ENCODE measurements around the gene NIT1. TPM values are rescaled to one million over a fixed set of nuclear protein-coding genes. Genes with fewer than 3 reads are reported as not detected.

NIT1 gene
- total RNA-seq, 1 donor from 2014 or later: 34.2 TPM

DNA sequence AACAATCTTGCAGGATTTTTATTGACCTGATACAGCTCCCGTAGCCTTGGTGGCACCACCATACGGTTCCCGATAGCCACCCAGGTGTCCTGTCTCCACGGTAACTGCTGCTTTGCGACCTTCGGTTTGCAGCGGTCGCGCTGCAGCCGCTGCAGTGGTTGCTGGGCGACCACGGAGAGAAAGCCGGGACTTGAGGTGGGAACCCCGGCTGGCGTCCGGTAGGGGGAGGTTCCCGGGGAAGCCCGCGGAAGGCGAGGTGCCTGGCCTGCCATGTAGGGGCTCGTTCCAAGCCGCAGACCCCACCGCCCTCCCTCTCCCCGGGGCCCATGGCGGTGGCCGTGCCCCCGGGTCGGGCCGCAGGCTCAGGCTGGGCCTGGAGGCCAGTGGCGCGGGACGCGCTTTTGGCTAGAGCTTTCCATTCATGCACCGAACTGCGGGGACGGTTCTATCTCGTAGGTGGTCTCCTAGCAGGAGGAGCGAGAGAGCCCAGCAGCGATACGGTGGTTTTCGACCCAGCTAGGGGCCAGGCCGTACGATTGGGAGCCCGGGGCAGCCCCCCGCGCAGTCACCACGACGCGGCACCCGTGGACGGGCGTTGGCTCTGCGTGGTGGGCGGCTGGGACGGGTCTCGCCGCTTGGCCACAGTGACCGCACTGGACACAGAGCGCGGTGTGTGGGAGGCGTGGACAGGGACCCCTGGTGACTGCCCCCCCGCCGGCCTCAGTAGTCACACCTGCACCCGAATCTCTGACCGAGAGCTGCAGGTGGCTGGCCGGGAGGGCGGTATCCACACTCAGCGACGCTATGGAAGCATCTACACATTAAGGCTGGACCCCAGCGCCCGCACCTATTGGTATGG is 19.5 kb upstream of the NIT1 start, which contains the start of gene KLHDC9:
Gene KLHDC9, plus strand, starts transcription at position 152 of the 859 bp plus-strand sequence. Its CDS starts 175 bp downstream, at position 327.
- TF ChIP-seq, protein P1, sequence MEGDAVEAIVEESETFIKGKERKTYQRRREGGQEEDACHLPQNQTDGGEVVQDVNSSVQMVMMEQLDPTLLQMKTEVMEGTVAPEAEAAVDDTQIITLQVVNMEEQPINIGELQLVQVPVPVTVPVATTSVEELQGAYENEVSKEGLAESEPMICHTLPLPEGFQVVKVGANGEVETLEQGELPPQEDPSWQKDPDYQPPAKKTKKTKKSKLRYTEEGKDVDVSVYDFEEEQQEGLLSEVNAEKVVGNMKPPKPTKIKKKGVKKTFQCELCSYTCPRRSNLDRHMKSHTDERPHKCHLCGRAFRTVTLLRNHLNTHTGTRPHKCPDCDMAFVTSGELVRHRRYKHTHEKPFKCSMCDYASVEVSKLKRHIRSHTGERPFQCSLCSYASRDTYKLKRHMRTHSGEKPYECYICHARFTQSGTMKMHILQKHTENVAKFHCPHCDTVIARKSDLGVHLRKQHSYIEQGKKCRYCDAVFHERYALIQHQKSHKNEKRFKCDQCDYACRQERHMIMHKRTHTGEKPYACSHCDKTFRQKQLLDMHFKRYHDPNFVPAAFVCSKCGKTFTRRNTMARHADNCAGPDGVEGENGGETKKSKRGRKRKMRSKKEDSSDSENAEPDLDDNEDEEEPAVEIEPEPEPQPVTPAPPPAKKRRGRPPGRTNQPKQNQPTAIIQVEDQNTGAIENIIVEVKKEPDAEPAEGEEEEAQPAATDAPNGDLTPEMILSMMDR (conservative IDR thresholded peaks at IDR 0.05; ENCODE audit: low read depth, low read length): peak; percentile 17
- DNase-seq (ENCODE audit: low read depth): no peak
- peak within 1 kb of the TSS; percentile 98 for H3K4me3 ChIP-seq (ENCODE audit: low read depth, low read length)

DNA sequence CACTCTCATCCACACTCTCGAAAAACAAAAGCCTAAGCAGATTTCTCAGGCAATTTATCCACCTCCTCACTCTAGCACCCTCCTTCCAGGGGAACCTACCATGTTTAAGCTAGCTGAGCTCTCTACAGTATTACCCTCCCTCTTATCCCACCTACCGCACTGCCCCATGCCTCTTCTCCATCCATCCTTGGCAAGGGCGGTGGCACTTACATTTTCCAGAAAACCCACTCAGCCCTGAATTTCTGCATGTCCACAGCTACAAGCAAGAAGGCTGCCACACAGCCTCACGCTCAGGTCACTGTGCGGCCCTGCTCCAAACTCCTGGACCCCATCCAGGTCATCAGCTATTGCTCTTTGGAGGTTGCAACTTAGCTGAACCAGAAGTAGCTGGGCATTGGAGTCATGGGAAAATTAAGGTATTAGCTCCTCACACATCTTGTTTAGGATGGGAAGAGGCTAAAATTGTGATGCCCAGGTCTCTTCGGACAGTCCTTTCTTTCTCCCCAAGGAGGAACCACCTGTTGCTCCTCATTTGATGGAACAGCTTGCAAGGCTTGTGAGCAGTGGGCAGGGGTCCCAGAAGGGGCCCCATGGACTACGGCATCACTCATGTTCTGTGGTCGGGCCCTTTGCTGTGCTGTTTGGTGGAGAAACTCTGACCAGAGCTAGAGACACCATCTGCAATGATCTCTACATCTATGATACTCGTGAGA is 18.7 kb upstream of the NIT1 start:
- H3K4me3 ChIP-seq (ENCODE audit: low read depth, low read length): peak overlapping the region; percentile 98
- TF ChIP-seq, protein P1 (conservative IDR thresholded peaks at IDR 0.05; ENCODE audit: low read depth, low read length): no peak

DNA sequence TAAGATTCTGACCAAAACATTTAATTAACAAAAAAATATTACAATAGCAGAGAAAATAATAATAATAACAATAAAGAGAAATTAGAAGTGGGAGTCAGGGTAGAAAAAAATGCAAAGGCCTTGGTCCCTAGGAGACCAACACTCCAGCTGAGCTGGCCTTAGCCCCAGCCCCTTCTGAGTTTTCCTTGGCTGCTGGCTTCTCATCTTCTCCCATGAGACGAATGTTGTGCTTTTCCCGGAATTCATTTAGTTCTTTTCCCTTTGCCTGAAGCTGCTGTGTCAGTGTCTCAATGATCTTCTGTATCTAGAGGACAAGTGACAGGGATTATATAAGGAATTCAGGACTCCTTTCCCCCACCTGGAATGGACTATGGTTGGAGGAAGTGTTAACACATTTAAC is 17.3 kb upstream of the NIT1 start:
- no peak for DNase-seq (ENCODE audit: low read depth)
- H3K4me3 ChIP-seq (ENCODE audit: low read depth, low read length): no peak overlapping the region
- TF ChIP-seq, protein P1 (conservative IDR thresholded peaks at IDR 0.05; ENCODE audit: low read depth, low read length): no peak

More for the DNA sequence above, 18.7 kb upstream of the NIT1 start:
- DNase-seq (ENCODE audit: low read depth): no peak

DNA sequence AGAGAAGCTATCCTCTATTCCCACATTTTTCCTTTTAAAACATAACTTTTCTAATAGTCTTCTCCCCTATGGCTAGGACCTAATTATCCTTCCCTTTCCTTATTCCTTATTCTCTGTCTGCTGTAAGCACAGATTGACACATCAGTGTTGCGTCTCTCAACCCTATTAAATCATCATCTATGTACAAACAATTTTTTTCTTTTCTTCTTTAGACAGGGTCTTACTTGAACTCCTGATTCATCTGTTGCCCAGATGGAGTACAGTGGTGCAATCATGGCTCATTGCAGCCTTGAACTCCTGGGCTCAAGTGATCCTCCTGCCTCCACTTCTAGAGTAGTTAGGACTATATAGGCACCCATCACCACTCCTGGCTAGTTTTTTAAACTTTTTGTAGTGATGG is 11.5 kb upstream of the NIT1 start:
- no peak for DNase-seq (ENCODE audit: low read depth)
- TF ChIP-seq, protein P1 (conservative IDR thresholded peaks at IDR 0.05; ENCODE audit: low read depth, low read length): no peak
- no peak overlapping the region for H3K4me3 ChIP-seq (ENCODE audit: low read depth, low read length)

DNA sequence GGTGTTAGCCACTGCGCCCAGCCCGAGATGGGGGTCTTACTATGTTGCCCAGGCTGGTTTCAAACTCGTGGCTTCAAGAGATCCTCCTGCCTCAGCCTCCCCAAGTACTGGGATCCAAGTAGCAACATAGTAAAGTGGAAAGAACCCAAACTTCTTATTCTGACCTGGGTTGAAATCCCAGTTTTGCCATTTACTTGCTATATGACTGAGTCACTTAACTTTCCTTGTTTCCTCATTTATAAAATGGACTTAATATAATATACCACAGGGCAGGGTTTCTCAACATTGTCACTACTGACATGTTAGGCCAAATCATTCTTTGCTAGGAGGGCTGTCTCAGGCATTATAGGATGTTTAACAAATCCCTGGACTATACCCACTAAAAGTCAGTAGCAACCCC is 6.8 kb upstream of the NIT1 start:
- DNase-seq (ENCODE audit: low read depth): no peak
- H3K4me3 ChIP-seq (ENCODE audit: low read depth, low read length): no peak overlapping the region
- TF ChIP-seq, protein P1 (conservative IDR thresholded peaks at IDR 0.05; ENCODE audit: low read depth, low read length): no peak

DNA sequence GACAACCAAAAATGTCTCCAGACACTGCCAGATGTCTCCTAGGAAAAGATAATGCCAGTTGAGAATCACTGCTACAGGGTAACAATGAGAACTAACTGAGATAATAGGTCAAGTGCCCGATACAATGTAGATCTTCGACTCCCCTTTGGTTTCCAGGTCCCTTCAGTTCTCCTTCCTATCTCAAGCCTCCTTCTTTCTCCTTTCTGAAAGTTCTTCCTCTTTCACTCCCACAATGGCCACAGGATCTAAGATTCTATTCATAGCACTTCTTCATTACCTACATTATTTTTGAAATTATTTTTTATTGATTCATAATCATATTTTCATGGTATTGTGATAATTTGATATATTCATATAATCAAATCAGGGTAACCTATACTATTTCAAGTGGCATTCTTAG is 6.4 kb upstream of the NIT1 start:
- no peak for DNase-seq (ENCODE audit: low read depth)
- TF ChIP-seq, protein P1 (conservative IDR thresholded peaks at IDR 0.05; ENCODE audit: low read depth, low read length): no peak
- no peak overlapping the region for H3K4me3 ChIP-seq (ENCODE audit: low read depth, low read length)

Measured in epithelial cell of proximal tubule (primary cell).